Stimulated activated CD4-positive, alpha-beta T cell treated with anti-CD3 and anti-CD28 coated beads, Interleukin-4, amount 100 ng/mL, for 48 hours (primary cell): ENCODE measurements around the gene GNA14.
"Not testable (repeated sequence)": the region's sequence is repeated elsewhere in the genome, so short reads cannot be mapped to it uniquely, and the experiment has no call there.

ENCODE experiments used
- DNase-seq, 2 donors: peaks; one replicate each; pipeline ENCODE4 v3.0.0-alpha.2; 2020; ENCODE audit warnings: low read depth in 2 of 2

Gene GNA14

DNA sequence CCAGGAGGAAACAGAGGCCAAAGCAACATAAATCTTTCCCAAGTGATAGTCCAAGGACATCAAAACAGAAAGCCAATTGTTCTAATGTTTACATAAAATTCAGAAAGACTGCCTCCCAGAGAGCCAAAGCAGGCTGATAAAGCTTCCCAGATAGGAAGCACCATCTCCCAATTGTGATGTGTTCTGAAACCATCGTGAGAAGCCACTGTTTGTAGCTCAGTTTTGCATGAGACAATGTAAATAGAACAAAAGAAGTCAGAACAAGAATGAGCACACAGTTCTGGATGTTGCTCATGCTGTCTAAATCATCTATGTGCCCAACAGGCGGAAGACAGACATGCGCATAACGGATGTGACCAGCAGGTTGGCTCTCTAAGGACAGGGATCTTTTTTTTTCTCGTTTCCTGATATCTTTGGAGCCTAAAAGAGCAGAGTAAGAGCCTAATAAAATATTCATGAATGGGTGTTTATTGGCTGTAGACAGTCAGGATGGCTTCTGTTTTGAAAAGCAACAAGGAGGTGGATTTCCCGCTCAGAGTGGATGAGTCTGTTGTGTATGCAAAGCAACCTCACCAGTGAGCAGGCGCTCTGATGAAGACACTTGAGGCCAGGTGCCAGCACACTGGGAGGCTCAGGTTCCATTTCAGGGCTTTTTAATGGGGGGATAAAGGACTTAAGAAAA, 113.6 kb downstream of the GNA14 start:
- DNase-seq, result no peak

DNA sequence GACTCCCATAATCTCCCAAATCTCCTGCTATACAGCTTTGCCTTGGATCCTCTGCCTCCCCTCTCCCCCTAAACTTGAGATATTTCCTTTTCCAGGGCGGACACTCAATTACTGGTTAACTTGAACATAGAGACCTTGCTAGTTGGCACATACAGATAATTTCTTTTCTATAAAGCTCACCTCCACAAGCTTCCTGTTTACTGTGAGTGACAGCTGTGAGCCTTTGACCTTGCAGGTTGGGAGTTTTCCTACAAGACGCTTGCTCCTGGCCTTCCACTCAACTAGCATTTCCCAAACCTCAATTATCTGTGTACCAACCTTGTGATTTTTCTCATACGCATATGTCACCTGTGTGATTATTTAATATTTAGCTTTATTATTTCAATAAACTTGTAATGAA, 114.5 kb downstream of the GNA14 start:
- no peak for DNase-seq

DNA sequence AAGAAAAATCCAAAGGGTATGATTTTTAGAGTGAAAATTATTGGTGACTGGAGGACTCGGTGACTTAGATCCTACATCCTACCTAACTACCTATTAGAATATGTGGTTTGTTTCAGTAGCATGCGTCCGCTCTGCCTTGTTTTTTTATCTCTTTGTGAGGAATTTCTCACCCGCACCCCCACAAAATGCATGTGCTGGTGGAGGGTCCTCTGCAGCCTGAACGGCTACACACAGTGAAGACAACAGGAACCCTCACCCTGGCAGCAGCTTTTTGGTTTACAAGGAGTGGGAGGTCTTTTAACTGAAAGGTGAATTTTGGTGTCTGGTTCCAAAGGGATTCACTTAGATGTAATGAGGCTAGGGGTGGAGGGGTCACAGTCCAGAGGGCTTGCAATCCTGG, 115.5 kb downstream of the GNA14 start:
- DNase-seq, result no peak

GRCh38 chr9:77531400-77531799, 116.7 kb downstream of the GNA14 start:
- DNase-seq, result no peak

- no peak for DNase-seq
Measured at GRCh38 chr9:77523891-77524290, 124.2 kb downstream of the GNA14 start.

GRCh38 chr9:77521091-77521490, 127.0 kb downstream of the GNA14 start:
- no peak for DNase-seq

DNA sequence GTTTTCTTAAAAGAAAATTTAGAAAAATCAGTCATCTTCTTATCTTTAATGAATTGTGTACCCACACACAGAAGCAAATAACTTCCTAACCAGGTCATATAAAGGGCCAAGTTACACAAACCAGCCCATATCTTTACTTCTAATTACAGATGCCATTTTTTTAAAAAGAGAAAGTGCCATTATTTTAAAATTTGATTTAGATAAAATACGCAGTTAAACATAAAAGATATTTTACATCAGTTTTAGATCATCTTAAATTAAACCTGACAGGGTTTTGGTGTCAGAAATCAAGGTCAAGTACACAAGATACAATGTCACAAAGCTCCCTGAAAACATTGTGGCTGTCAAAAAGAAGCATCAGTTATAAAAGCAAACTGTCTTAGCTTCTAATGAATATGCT, 129.4 kb downstream of the GNA14 start:
- no peak for DNase-seq

DNA sequence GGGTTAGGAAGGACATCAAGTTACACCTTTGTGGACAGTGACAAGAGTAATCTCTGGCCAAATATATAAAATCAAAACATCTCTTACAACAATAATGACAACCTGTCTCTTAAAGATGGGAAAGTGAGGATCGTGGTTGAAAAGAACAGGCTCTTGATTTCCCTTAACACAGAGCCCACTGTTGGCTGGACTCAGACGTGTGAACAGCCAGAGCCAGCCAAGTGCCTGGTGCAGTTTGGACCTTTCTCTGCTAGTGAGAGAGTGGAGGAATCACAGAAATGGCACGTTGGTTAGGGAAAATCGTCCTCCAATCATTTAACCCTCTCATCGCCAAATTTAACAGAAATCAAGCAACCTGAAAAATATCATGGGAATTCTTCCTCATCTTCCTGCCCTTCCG, 131.3 kb downstream of the GNA14 start:
- no peak for DNase-seq

DNA sequence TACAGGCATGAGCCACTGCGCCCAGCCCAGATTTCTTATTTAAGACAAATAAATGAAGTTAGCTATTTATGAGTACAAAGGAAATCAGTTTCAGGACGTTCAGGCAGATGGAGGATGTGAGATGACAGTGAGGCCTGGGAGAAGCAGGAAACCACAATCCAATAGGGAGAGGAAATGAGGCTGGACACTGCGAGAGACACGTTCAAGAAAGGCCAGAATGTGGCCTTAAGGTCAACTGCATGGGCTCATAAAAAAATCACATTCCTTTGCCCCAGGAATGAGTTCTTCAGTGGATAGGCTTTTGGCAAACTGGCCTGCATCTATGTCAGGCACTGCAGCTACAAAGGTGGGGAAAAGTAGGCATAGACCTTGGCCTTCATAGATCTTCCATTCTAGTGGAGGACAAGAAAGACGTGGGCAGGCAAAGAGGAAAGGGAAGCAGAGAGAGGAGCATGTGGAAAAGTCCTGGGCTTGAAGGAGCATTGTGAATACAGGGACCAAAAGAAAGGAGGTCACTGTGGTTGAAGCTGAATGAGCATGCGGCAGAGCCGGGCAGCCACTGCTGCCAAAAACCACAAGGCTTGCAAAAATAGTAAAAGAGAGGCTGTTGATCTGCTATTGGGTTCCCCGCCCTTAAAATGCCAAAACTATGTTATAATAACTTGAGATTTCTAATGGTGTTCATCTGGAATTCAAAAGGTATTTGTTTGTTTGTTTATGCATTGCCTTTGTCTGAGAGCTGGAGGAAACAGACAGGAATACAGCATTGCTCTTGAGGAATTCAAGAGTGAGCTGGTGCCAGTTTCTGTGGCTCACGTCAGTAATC, 133.0 kb downstream of the GNA14 start:
- no peak for DNase-seq

GRCh38 chr9:77513457-77513856, 134.7 kb downstream of the GNA14 start:
- no peak for DNase-seq

DNA sequence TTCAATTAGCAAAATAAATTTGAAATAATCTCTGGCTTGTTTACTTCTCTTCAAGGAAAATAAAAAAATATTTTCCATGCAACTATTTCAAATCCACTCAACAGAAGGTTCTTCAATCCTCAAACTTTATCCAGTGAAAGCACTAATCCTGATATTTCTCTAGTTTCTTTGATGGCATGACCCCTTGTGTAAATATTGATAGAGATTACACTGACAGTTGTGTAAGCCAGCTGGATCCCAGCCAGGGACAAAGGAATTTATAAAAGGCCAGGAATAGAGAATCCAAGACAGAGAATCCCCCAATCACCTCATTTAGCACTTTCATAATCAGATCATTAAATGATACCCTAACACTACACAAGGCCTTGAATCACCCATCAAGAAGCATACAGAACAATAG, 135.2 kb downstream of the GNA14 start:
- DNase-seq, result no peak

- DNase-seq, result no peak
Measured at GRCh38 chr9:77511525-77511924, 136.6 kb downstream of the GNA14 start.

GRCh38 chr9:77510666-77511065, 137.5 kb downstream of the GNA14 start:
- no peak for DNase-seq

GRCh38 chr9:77508396-77508795, 139.7 kb downstream of the GNA14 start:
- DNase-seq, result no peak

DNA sequence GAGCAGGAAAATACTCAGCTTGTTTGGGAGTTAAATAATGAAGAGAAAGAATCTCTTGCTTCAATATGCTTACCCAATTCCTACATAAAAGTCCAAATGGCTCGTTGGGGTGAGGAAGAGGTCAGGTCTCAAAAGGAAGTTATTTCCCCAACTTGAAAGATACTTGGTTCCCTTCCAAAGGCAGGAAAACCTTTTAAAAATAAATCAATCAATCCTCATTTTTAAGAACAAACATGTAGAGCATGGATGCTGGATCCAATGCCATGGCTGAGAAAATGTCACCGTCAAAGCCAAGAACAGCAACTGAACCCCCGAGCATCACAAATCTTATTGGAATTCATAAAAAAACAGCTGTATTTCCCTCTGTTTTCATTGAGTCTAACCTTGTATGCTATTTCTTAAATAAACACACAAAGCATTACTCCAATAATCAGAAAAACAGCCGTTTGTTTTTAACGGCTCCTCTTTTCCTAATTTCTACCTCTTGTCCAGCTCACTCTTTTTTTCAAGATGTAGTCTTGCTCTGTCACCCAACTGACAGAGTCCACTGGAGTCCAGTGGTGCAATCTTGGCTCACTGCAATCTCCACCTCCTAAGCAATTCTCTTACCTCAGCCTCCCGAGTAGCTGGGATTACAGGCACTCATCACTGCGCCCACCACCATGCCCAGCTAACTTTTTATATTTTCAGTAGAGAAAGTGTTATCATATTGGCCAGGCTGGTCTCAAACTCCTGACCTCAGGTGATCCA, 140.7 kb downstream of the GNA14 start:
- no peak for DNase-seq

GRCh38 chr9:77505232-77505631, 142.9 kb downstream of the GNA14 start:
- no peak for DNase-seq

DNA sequence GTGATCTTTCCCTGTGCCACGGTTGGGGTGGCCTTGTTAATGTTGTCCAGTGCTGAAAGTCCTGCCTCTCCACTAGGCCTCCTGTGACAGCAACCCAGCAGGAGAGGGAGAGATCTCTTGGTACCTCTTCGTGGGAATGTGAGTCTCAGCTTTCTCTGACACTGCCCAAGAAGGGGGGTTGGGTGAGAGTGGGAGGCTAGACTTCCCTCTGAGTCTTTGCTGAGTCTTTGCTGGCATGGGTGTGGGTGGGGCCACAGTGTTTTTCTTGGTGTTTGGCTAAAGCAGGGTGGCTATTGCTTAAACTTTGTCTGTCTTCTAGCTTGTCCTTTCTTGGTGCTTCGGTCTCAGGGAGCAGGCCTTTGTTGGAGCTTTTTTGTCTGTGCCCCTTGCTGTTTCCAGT, 145.6 kb downstream of the GNA14 start:
- no peak for DNase-seq

DNA sequence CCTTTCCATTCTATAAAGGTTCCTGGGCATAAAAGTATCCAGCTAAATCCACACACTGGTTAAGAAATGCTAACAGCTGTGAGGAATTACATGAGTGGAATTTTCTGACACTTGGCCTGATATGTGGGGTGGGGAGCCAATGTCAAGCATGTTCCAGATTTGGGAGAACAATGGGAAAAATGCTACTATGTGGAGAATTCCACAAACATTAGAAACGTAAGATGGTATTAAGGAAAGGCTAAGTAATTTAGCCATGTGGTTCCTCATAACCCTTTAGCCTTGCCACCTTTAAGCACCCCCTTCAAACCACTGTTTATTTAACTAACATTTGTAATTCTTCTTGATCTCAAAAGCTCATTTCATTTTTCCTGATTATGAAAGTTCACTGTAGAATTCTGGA, 149.2 kb downstream of the GNA14 start:
- no peak for DNase-seq

- DNase-seq, result no peak
Measured at GRCh38 chr9:77497322-77498198, 150.6 kb downstream of the GNA14 start.

GRCh38 chr9:77495834-77496671, 152.1 kb downstream of the GNA14 start:
- DNase-seq, result no peak

DNA sequence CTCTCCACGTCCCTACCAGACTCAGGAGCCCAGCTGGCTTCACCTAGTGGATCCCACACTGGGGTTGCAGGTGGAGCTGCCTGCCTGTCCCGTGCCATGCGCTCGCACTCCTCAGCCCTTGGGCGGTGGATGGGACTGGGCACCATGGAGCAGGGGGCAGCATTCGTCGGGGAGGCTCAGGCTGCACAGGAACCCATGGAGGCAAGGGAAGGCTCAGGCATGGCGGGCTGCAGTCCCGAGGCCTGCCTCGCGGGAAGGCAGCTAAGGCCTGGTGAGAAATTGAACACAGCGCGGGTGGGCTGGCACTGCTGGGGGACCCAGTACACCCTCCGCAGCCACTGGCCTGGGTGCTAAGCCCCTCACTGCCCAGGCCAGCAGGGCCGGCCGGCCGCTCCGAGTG, 157.8 kb downstream of the GNA14 start:
- DNase-seq, result not testable (repeated sequence)
